IPS-15b (cell line): ENCODE measurements around the gene TIPIN.
A peak's percentile ranks its signal among the peaks of the same experiment; 100 is the strongest.
"Not testable (repeated sequence)": the region's sequence is repeated elsewhere in the genome, so short reads cannot be mapped to it uniquely, and the experiment has no call there.

Source experiments
- H3K27me3 ChIP-seq: one replicate; pipeline ENCODE4 v1.6.1; 2013; ENCODE audit warnings: low read length; ENCODE audit not compliant: control insufficient read depth, insufficient read depth
- H3K36me3 ChIP-seq: one replicate; pipeline ENCODE4 v1.6.1; 2013; ENCODE audit warnings: low read length; ENCODE audit not compliant: control insufficient read depth, insufficient read depth
- H3K4me1 ChIP-seq: one replicate; pipeline ENCODE4 v1.6.1; 2013; ENCODE audit warnings: mild to moderate bottlenecking, low read length; ENCODE audit not compliant: control insufficient read depth, insufficient read depth
- H3K4me3 ChIP-seq: one replicate; pipeline ENCODE4 v1.5.1; 2013; ENCODE audit warnings: low read depth, low read length
- H3K9ac ChIP-seq: one replicate; pipeline ENCODE4 v1.6.1; 2013; ENCODE audit warnings: low read depth, mild to moderate bottlenecking, low read length
- H3K9me3 ChIP-seq: one replicate; pipeline ENCODE4 v1.6.1; 2013; ENCODE audit warnings: mild to moderate bottlenecking, low read length; ENCODE audit not compliant: control insufficient read depth, insufficient read depth

Gene TIPIN

DNA sequence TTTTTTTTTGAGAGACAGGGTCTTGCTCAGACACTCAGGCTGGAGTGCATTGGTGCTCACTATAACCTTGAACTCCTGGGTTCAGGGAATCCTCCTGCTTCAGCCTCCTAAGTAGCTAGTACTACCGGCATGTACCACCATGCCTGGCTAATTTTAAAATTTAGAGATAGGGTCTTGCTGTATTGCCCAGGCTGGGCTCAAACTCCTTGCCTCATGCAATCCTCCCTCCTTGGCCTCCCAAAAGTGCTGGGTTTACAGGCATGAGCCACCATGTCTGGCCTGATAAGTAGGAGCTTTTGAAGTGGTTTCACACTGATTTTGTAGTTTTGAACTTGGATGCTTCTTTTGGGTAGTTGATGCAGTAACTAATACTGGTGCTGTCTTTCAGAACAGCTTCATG is 38.0 kb upstream of the TIPIN start:
- Histone ChIP-seq H3K9me3 (no peaks in the 10 kb centered on the region), H3K4me1 (no peaks in the 10 kb centered on the region), H3K36me3 (no peaks in the 10 kb centered on the region), H3K4me3 (no peak overlapping the region), H3K27me3 (no peaks in the 10 kb centered on the region), H3K9ac (no peak overlapping the region)

DNA sequence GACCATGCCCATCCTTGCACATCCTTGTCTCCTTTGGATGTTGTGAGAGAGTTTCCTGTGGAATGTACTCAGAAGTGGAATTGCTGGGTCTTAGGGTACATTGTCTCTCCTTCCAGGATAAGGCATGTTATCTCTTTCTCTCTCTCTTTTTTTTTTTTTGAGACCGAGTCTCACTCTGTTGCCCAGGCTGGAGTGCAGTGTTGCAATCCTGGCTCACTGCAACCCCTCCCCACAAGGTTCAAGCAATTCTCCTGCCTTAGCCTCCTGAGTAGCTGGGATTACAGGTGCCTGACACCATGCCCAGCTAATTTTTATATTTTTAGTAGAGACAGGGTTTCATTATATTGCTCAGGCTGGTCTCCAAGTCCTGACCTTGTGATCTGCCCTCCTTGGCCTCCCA is 36.6 kb upstream of the TIPIN start:
- H3K4me1 ChIP-seq, H3K4me3 ChIP-seq, H3K27me3 ChIP-seq, H3K9ac ChIP-seq, H3K9me3 ChIP-seq, H3K36me3 ChIP-seq: not testable (repeated sequence)

DNA sequence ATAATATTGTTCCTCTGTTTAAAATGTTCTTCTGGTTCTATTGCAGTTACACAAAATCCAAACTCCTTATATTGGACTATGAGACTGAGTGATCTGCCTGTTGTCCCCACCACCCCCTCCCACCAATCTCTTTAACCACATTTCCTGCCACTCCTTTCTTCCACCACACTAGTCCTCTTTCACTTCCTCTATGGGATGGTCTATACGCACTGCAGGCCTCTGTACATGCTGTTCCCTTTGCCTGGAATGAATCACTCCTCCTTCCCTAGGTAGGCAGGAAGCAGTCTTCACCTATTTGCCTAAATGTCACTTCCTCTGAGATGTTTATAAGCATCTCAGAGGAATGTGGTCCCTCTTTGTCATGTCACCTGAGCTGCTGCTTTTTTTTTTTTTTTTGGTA is 34.2 kb upstream of the TIPIN start:
- Histone ChIP-seq H3K9me3 (no peaks in the 10 kb centered on the region), H3K9ac (no peak overlapping the region), H3K4me3 (no peak overlapping the region), H3K27me3 (no peaks in the 10 kb centered on the region), H3K36me3 (no peaks in the 10 kb centered on the region), H3K4me1 (no peaks in the 10 kb centered on the region)

DNA sequence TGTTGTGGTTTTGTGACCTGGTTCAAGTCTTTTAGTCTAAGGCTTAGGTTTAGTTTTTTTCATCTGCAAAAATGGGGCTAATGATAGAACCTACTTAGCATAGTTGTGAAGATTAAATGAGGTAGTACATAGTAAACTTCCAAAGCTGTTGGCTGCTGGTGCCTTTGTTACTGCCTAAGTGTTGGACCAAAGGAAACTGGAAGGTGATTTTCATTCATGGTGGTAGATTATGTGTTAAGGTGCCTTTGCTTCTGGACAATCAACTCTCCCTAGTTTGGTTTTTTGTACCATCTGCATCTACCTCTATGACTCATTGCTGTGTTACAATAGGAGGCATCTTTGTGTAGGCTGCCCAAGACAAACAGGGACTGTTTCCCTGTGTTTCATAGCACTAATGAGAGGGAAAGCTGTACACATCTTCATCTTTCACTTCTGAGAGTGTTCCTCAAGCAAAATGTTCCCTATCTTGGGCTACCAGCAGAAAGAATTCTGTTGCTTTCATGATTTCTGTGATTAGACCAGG is 33.4 kb upstream of the TIPIN start:
- Histone ChIP-seq H3K4me1 (no peaks in the 10 kb centered on the region), H3K9ac (no peak overlapping the region), H3K27me3 (no peaks in the 10 kb centered on the region), H3K9me3 (no peaks in the 10 kb centered on the region), H3K36me3 (no peaks in the 10 kb centered on the region), H3K4me3 (no peak overlapping the region)

DNA sequence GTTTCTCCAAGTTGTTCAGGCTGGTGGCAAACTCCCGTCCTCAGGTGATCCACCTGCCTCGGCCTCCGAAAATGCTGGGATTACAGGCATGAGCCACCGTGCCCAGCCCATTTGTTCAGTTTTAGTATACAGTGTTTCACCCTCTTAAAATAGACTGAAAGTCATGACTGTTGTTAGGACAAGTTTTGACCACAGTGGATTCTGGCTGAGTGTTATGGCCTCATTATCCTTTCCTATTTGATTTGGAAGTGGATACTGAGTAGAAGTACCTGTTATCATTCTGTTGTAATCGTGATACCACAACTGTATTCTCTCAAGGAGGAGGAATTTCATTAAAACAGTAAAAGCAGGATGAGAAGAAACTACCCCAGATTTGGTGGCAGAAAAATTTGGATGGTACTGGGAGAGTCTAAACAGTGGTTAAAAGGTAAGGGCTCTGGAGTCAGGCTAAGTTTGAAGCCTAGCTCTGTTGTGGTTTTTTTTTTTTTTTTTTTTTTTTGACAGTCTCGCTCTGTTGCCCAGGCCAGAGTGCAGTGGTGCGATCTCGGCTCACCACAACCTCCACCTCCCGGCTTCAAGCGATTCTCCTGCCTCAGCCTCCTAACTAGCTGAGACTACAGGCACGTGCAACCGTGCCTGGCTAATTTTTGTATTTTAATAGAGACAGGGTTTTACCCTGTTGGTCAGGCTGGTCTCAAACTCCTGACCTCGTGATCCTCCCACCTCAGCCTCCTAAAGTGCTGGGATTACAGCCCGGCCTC is 32.8 kb upstream of the TIPIN start:
- Histone ChIP-seq H3K27me3 (no peaks in the 10 kb centered on the region), H3K36me3 (no peaks in the 10 kb centered on the region), H3K9ac (no peak overlapping the region), H3K4me1 (no peaks in the 10 kb centered on the region), H3K4me3 (no peak overlapping the region), H3K9me3 (no peaks in the 10 kb centered on the region)

DNA sequence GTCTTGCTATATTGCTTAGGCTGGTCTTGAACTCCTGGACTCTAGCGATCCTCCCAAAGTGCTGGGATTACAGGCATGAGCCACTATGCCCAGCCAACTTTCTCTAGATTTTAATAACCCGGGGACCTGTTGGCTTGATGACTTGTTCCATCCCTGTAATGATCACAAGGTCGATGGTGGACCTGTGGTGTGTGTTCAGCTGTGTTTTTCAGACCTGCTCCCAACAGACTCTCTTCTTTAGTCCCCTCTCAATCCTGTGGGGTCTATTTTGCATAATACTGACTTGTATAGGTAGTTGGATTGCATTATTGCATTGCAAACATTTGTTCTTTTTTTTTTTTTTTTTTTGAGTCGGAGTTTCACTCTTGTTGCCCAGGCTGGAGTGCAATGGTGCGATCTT is 32.1 kb upstream of the TIPIN start:
- Histone ChIP-seq H3K36me3 (no peaks in the 10 kb centered on the region), H3K9ac (no peak overlapping the region), H3K27me3 (no peaks in the 10 kb centered on the region), H3K9me3 (no peaks in the 10 kb centered on the region), H3K4me3 (peak overlapping the region; percentile 81), H3K4me1 (no peaks in the 10 kb centered on the region)

DNA sequence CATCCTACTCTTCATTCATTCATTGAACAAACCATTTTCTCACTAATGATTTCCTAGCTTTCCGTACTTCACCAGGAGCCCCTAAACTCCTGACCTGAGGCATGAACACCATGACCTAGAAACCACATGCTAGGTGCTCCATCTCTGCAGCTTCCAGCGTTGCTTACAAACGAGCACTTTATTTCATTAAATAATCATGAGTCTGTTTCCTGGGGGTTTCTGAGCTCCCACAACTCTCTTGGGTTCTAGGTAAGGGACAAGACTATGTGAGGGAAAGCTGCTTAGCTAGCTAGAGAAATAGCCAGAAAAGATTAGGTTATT is 31.5 kb upstream of the TIPIN start:
- Histone ChIP-seq H3K9me3 (no peaks in the 10 kb centered on the region), H3K9ac (peak overlapping the region; percentile 80), H3K36me3 (no peaks in the 10 kb centered on the region), H3K4me3 (peak overlapping the region; percentile 81), H3K27me3 (no peaks in the 10 kb centered on the region), H3K4me1 (no peaks in the 10 kb centered on the region)

DNA sequence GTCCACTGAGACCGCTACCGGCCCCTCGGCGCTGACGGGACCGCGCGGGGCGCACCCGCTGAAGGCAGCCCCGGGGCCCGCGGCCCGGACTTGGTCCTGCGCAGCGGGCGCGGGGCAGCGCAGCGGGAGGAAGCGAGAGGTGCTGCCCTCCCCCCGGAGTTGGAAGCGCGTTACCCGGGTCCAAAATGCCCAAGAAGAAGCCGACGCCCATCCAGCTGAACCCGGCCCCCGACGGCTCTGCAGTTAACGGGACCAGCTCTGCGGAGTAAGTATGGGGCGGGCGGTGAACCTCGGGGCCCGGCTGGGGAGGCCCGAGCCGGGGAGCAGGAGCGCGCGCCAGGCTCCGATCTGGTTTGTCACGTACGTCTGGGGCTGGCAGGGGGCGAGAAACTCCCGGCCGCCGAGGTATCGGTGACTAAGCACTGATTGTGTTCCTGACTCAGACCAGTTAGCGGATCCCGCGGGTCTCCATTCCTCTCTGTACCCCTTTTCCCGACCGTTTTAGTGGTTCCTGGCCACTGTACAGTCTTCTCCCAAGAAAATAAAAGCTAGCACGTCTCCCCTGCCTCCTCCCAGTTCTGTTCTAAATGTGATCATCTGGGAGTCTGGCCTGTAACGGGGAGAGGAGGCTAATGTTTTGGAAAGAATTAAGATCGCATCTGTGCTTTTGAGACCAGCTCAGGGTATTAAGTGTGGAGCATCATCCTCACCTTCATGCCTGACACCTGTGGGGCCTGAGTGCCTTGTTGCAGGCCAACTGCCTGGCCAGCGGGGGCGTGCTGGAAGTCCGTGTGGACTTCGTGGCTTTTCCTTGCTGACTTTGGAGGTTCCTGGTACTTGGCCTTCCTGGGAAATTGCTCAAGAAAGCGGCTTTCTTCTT is 30.9 kb upstream of the TIPIN start:
- H3K9ac ChIP-seq = peak overlapping the region; percentile 80
- no peaks in the 10 kb centered on the region for H3K36me3 ChIP-seq
- no peaks in the 10 kb centered on the region for H3K9me3 ChIP-seq
- H3K4me3 ChIP-seq = peak overlapping the region; percentile 81
- H3K4me1 ChIP-seq = no peaks in the 10 kb centered on the region
- no peaks in the 10 kb centered on the region for H3K27me3 ChIP-seq

DNA sequence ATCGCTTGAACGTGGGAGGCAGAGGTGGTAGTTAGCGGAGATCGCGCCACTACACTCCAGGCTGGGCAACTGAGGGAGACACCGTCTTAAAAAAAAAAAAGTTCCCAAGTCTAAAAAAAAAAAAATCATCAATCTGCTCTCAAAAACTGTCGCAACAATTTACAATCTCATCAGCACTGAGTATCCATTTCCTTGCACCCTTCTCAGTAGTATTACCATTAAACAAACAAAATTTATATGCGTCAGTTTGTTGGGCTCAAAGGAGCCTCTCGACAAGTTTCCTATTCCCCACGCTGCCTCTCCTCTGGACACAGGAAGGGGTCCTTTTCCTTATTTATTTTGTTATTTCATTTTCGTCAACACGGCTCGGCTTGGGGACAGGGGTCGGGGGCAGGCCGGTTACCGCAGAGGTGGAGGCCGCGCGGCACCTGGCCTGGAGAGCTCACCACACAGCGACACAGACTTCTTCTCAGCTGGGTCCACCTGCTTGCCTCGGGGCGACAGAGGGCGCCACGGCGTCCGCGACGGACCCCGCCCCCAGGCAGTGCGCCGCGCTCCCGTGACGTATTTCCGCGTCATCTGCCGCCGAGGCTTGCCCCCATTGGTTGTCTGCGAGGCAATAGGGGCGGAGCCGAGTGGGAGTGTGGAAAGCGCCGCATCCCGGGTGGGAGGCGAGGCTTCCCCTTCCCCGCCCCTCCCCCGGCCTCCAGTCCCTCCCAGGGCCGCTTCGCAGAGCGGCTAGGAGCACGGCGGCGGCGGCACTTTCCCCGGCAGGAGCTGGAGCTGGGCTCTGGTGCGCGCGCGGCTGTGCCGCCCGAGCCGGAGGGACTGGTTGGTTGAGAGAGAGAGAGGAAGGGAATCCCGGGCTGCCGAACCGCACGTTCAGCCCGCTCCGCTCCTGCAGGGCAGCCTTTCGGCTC is 30.0 kb upstream of the TIPIN start, which contains the start of gene MAP2K1:
Gene MAP2K1 (plus strand): TSS at position 709 of the 920 bp plus-strand sequence. CDS start 436 bp downstream, outside the sequence.
- H3K9ac ChIP-seq = peak within 1 kb of the TSS; percentile 80
- H3K36me3 ChIP-seq = no peaks in the 10 kb centered on the region
- H3K4me3 ChIP-seq = peak within 1 kb of the TSS; percentile 87
- no peaks in the 10 kb centered on the region for H3K9me3 ChIP-seq
- no peaks in the 10 kb centered on the region for H3K4me1 ChIP-seq
- no peaks in the 10 kb centered on the region for H3K27me3 ChIP-seq

DNA sequence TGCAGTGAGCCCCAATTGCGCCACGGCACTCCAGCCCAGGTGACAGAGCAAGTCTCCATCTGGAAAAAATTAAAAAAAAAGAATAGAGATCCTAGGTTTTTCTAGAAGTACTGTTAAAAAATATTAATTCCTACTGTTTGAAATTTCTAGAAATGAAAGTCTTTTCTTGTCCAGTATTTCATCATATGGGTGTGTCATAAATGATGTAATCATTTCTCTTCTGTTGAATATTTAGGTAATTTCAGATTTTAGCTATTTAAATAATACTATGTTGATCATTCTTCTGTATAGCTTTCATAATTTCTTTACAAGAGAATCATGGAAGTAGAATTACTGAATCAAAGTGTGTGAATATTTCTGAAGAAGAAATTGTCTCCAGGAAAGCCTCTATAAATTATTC is 24.9 kb upstream of the TIPIN start:
- H3K36me3 ChIP-seq, H3K9ac ChIP-seq, H3K27me3 ChIP-seq, H3K9me3 ChIP-seq, H3K4me1 ChIP-seq, H3K4me3 ChIP-seq: not testable (repeated sequence)

DNA sequence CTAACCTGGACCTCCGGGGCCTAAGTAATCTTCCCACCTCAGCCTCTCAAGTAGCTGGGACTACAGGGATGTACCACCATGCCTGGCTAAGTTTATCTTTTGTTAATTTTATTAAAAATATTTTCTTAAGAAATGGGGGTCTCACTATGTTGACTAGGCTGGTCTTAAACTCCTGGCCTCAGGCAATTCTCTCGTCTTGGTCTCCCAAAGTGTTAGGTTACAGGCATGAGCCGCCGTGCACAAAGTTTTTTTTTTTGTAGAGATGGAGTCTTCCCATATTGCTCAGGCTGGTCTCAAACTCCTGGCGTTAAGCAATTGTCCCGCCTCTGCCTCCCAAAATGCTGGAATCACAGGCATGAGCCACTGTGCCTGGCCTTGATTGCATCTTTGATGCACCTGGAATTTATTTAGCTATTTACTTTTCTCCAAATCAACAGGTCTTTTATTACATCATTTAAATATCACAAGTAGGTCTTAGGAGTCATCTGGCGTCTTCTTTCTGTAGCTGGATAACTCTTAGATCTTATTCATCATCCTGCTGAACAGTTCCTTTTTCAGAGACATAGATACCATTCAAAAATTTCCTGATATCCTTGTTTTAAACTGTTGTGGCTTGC is 22.4 kb upstream of the TIPIN start:
- Histone ChIP-seq H3K9me3 (no peaks in the 10 kb centered on the region), H3K4me1 (no peaks in the 10 kb centered on the region), H3K36me3 (no peaks in the 10 kb centered on the region), H3K4me3 (no peak overlapping the region), H3K9ac (no peak overlapping the region), H3K27me3 (no peaks in the 10 kb centered on the region)
